ENCODE measurements around the gene CNGA4. TPM values are rescaled to one million over a fixed set of nuclear protein-coding genes. Genes with fewer than 3 reads are reported as not detected.

Gene CNGA4
- polyA plus RNA-seq, 1 donor from 2014 or later = not detected

DNA sequence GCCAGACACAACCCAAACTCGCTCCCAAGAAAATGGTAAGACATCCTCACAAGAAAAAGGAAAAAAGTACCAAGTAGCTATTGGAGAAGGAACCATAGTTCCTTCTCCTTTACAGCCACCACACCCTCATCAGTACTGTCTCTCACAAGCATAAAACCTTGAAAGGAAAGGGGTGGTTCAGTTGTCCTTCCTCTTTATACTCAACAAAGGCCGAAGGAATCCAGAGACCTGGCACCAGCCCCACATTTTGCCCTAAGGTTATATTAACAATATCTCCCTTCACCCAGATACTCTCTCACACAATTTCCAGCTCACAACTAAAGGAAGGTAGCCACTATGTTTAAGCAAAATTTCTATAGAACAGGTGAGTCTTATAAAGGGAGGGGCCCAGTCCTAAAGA lies 13.0 kb upstream of the CNGA4 start (continued):
- TF ChIP-seq REST (IDR thresholded peaks at IDR 0.05; ENCODE audit: borderline replicate concordance) (no peak), TAF1 (IDR thresholded peaks at IDR 0.05; ENCODE audit: low read depth) (no peak), POLR2AphosphoS5 (IDR thresholded peaks at IDR 0.05) (no peak)

DNA sequence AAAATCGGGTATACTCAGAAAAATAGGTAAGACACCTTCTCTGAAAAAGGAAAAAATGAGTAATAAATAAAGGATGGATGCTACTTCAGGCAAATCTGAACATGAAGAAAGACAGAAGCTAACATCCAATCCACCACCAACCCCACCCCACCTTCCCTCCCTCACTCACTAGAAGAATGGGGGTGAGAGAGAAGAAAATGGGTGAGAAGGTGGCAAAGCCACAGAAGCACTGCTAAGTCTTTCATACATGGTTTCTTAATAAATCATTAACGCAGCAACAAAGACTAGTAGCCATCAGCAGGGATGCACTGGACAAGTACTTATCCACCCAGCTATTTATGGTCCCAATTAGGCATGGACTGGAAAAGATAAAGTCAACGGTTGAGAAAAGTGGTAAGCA lies 10.4 kb upstream of the CNGA4 start:
- Histone ChIP-seq H3K4me3 (ENCODE audit: low read length) (no peak overlapping the region), H3K27ac (ENCODE audit: low read length) (no peak overlapping the region), H3K9me3 (ENCODE audit: low read length) (no peaks in the 10 kb centered on the region), H3K79me2 (replicated peaks; ENCODE audit: insufficient read depth, low read length) (peaks cover 65% of the 10 kb centered on the region), H3F3A (ENCODE audit: insufficient read depth, low read length, poor library complexity, severe bottlenecking) (no peaks in the 10 kb centered on the region), H2AFZ (ENCODE audit: low read depth, low read length) (no peak overlapping the region), H4K20me1 (ENCODE audit: insufficient read depth) (no peaks in the 10 kb centered on the region), H3K36me3 (ENCODE audit: insufficient read depth, low read length) (no peaks in the 10 kb centered on the region), H3K27me3 (ENCODE audit: insufficient read depth, low read depth, low read length) (no peaks in the 10 kb centered on the region), H3K9me2 (ENCODE audit: insufficient read depth, low read length) (no peaks in the 10 kb centered on the region), H3K4me2 (ENCODE audit: low read length) (no peak overlapping the region), H3K9ac (ENCODE audit: low read length) (no peak overlapping the region)
- TF ChIP-seq CTCF (IDR thresholded peaks at IDR 0.05; ENCODE audit: poor library complexity, severe bottlenecking) (no peak), EP300 (conservative IDR thresholded peaks at IDR 0.05; ENCODE audit: poor library complexity, severe bottlenecking) (no peak), RAD21 (conservative IDR thresholded peaks at IDR 0.05) (no peak), REST (IDR thresholded peaks at IDR 0.05; ENCODE audit: borderline replicate concordance) (no peak), EZH2 (IDR thresholded peaks at IDR 0.05; ENCODE audit: borderline replicate concordance, insufficient read depth, low read length, poor library complexity, severe bottlenecking) (no peak), TAF1 (IDR thresholded peaks at IDR 0.05; ENCODE audit: low read depth) (no peak)

DNA sequence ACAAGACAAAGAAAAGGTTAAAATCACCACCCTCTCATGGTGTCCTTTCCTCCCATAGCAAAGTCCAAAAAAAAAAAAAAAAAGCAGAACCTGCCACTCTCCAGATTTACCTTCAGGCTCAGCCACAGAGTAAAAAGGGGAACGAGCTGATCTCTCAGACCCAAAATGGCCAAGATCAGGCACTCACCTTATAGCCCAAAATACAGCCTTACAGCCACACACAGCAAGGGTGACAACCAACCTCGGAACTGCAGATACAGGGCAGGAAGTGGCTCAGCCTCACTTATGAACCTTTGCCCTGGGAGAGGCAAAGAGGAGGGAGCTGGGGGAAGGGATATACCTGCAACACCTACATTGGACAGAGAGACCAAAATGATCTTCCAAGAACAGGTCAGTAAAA lies 9.0 kb upstream of the CNGA4 start:
- TF ChIP-seq MXI1 (conservative IDR thresholded peaks at IDR 0.05; ENCODE audit: poor library complexity, severe bottlenecking) (no peak), EP300 (conservative IDR thresholded peaks at IDR 0.05; ENCODE audit: poor library complexity, severe bottlenecking) (no peak), POLR2AphosphoS5 (IDR thresholded peaks at IDR 0.05) (no peak), RAD21 (conservative IDR thresholded peaks at IDR 0.05) (no peak), CTCF (IDR thresholded peaks at IDR 0.05; ENCODE audit: poor library complexity, severe bottlenecking) (no peak), EZH2 (IDR thresholded peaks at IDR 0.05; ENCODE audit: borderline replicate concordance, insufficient read depth, low read length, poor library complexity, severe bottlenecking) (no peak), SMC3 (conservative IDR thresholded peaks at IDR 0.05; ENCODE audit: poor library complexity) (no peak), REST (IDR thresholded peaks at IDR 0.05; ENCODE audit: borderline replicate concordance) (no peak), TAF1 (IDR thresholded peaks at IDR 0.05; ENCODE audit: low read depth) (no peak)
- Histone ChIP-seq H3K4me3 (ENCODE audit: low read length) (no peak overlapping the region), H3K9me3 (ENCODE audit: low read length) (no peaks in the 10 kb centered on the region), H2AFZ (ENCODE audit: low read depth, low read length) (no peak overlapping the region), H3K27ac (ENCODE audit: low read length) (no peak overlapping the region), H3K9me2 (ENCODE audit: insufficient read depth, low read length) (no peaks in the 10 kb centered on the region), H3K4me2 (ENCODE audit: low read length) (no peak overlapping the region), H3K27me3 (ENCODE audit: insufficient read depth, low read depth, low read length) (no peaks in the 10 kb centered on the region), H4K20me1 (ENCODE audit: insufficient read depth) (no peaks in the 10 kb centered on the region), H3K9ac (ENCODE audit: low read length) (no peak overlapping the region), H3K79me2 (replicated peaks; ENCODE audit: insufficient read depth, low read length) (peaks cover 72% of the 10 kb centered on the region), H3K36me3 (ENCODE audit: insufficient read depth, low read length) (no peaks in the 10 kb centered on the region), H3F3A (ENCODE audit: insufficient read depth, low read length, poor library complexity, severe bottlenecking) (no peaks in the 10 kb centered on the region)
